RWPE2 (cell line): ENCODE data around the gene NOBOX.

Experiments used
- ATAC-seq: fragments of 200-7000 bp; cut with Tn5 transposase; 3 replicates; pipeline ENCODE4 v1.9.1; 2021; ENCODE audit warnings: low read depth
- DNase-seq: peaks from one replicate; pipeline ENCODE4 v3.0.0-alpha.2; 2020; ENCODE audit warnings: low spot score
- H3K27ac ChIP-seq: fragments of 450-650 bp; 2 replicates; pipeline ENCODE4 v1.5.1; 2017; ENCODE audit warnings: mild to moderate bottlenecking; ENCODE audit not compliant: poor library complexity, severe bottlenecking
- H3K27me3 ChIP-seq: fragments of 250-450 bp; sonication (Bioruptor Pico); 2 replicates; pipeline ENCODE4 v1.5.1; 2021; ENCODE audit warnings: mild to moderate bottlenecking, moderate library complexity; ENCODE audit not compliant: insufficient read depth, poor library complexity, severe bottlenecking
- H3K36me3 ChIP-seq: fragments of 250-450 bp; sonication (Bioruptor Pico); 2 replicates; pipeline ENCODE4 v1.5.1; 2020; ENCODE audit warnings: low read depth, mild to moderate bottlenecking, moderate library complexity
- H3K4me1 ChIP-seq: fragments of 250-450 bp; sonication (Bioruptor Pico); 2 replicates; pipeline ENCODE4 v1.5.1; 2021; ENCODE audit warnings: mild to moderate bottlenecking, moderate library complexity; ENCODE audit not compliant: insufficient read depth, poor library complexity, severe bottlenecking
- H3K4me3 ChIP-seq: fragments of 250-450 bp; sonication (Bioruptor Pico); 2 replicates; pipeline ENCODE4 v1.5.1; 2021; ENCODE audit warnings: mild to moderate bottlenecking, moderate library complexity; ENCODE audit not compliant: severe bottlenecking
- H3K9me3 ChIP-seq: fragments of 250-450 bp; sonication (Bioruptor Pico); 2 replicates; pipeline ENCODE4 v1.5.1; 2021; ENCODE audit warnings: mild to moderate bottlenecking, moderate library complexity; ENCODE audit not compliant: severe bottlenecking
- CTCF ChIP-seq: fragments of 450-650 bp; IDR thresholded peaks from one replicate; pipeline ENCODE4 v1.5.1; 2017; ENCODE audit warnings: mild to moderate bottlenecking, moderate library complexity; ENCODE audit not compliant: poor library complexity, severe bottlenecking

The NOBOX gene

GRCh38 chr7:144404946-144405345, 1.5 kb upstream of the NOBOX start:
- Histone ChIP-seq H3K27me3 (no peaks in the 10 kb centered on the region), H3K27ac (no peak overlapping the region), H3K4me3 (no peak overlapping the region), H3K9me3 (no peaks in the 10 kb centered on the region), H3K36me3 (no peaks in the 10 kb centered on the region), H3K4me1 (peaks cover 25% of the 10 kb centered on the region)
- DNase-seq (no peak), ATAC-seq (no peak)
- no peak for TF ChIP-seq CTCF

GRCh38 chr7:144403102-144403501, 391 bp downstream of the NOBOX start:
- Histone ChIP-seq H3K4me3 (no peak overlapping the region), H3K36me3 (no peaks in the 10 kb centered on the region), H3K27ac (no peak overlapping the region), H3K27me3 (no peaks in the 10 kb centered on the region), H3K4me1 (peaks cover 20% of the 10 kb centered on the region), H3K9me3 (no peaks in the 10 kb centered on the region)
- no peak for TF ChIP-seq CTCF
- ATAC-seq (no peak), DNase-seq (no peak)

GRCh38 chr7:144401490-144401889, 2.0 kb downstream of the NOBOX start:
- Histone ChIP-seq H3K36me3 (no peaks in the 10 kb centered on the region), H3K4me1 (peaks cover 6% of the 10 kb centered on the region), H3K27me3 (no peaks in the 10 kb centered on the region), H3K9me3 (no peaks in the 10 kb centered on the region), H3K27ac (no peak overlapping the region), H3K4me3 (no peak overlapping the region)
- no peak for ATAC-seq
- TF ChIP-seq CTCF: no peak
- no peak for DNase-seq

- Histone ChIP-seq H3K4me1 (no peaks in the 10 kb centered on the region), H3K4me3 (no peak overlapping the region), H3K27me3 (no peaks in the 10 kb centered on the region), H3K9me3 (no peaks in the 10 kb centered on the region), H3K36me3 (no peaks in the 10 kb centered on the region), H3K27ac (no peak overlapping the region)
- no peak for ATAC-seq
- no peak for DNase-seq
- TF ChIP-seq CTCF: no peak
Measured at GRCh38 chr7:144399946-144400345, 3.5 kb downstream of the NOBOX start.

GRCh38 chr7:144398911-144399310, 4.6 kb downstream of the NOBOX start:
- Histone ChIP-seq H3K9me3 (no peaks in the 10 kb centered on the region), H3K27ac (no peak overlapping the region), H3K4me1 (no peaks in the 10 kb centered on the region), H3K36me3 (no peaks in the 10 kb centered on the region), H3K4me3 (no peak overlapping the region), H3K27me3 (no peaks in the 10 kb centered on the region)
- TF ChIP-seq CTCF: no peak
- DNase-seq: no peak
- no peak for ATAC-seq
